Central memory CD8-positive, alpha-beta T cell (primary cell): ENCODE data around the gene RAB3D.
"Not testable (repeated sequence)": the region's sequence is repeated elsewhere in the genome, so short reads cannot be mapped to it uniquely, and the experiment has no call there.

Source experiments
- ATAC-seq: fragments of 150-1000 bp; cut with Tn5 transposase; replicated peaks from 2 replicates; pipeline ENCODE4 v1.10.0; 2022; ENCODE audit warnings: mild to moderate bottlenecking, moderate FRiP score, moderate number of reproducible peaks; ENCODE audit not compliant: poor library complexity, severe bottlenecking; ENCODE audit errors: extremely low read depth
- DNase-seq, 2 donors: peaks; one replicate each; pipeline ENCODE4 v3.0.0; 2021; ENCODE audit warnings: low spot score in 2 of 2
- H3K27ac Mint-ChIP-seq: one replicate; pipeline ENCODE4 v1.8.0; 2022; ENCODE audit warnings: low read depth, mild to moderate bottlenecking, moderate library complexity, mixed read lengths
- H3K27me3 Mint-ChIP-seq: one replicate; pipeline ENCODE4 v1.8.0; 2022; ENCODE audit warnings: mixed read lengths
- H3K36me3 Mint-ChIP-seq: one replicate; pipeline ENCODE4 v1.8.0; 2022; ENCODE audit warnings: mild to moderate bottlenecking, moderate library complexity, mixed read lengths; ENCODE audit not compliant: insufficient read depth
- H3K4me1 Mint-ChIP-seq: one replicate; pipeline ENCODE4 v1.8.0; 2022; ENCODE audit warnings: mixed read lengths
- H3K4me3 Mint-ChIP-seq: one replicate; pipeline ENCODE4 v1.8.0; 2022; ENCODE audit warnings: mild to moderate bottlenecking, moderate library complexity, mixed read lengths
- H3K9me3 Mint-ChIP-seq: one replicate; pipeline ENCODE4 v1.8.0; 2022; ENCODE audit warnings: mixed read lengths

The RAB3D gene

GRCh38 chr19:11345122-11345803 lies 5.8 kb upstream of the RAB3D start:
- peaks cover 12% of the 10 kb centered on the region for H3K36me3 Mint-ChIP-seq
- DNase-seq: no peak
- no peak for ATAC-seq
- peak overlapping the region; percentile 93 for H3K4me3 Mint-ChIP-seq
- H3K27ac Mint-ChIP-seq: peak overlapping the region; percentile 95
- peaks cover 34% of the 10 kb centered on the region for H3K4me1 Mint-ChIP-seq
- H3K9me3 Mint-ChIP-seq: no peaks in the 10 kb centered on the region
- no peaks in the 10 kb centered on the region for H3K27me3 Mint-ChIP-seq

DNA sequence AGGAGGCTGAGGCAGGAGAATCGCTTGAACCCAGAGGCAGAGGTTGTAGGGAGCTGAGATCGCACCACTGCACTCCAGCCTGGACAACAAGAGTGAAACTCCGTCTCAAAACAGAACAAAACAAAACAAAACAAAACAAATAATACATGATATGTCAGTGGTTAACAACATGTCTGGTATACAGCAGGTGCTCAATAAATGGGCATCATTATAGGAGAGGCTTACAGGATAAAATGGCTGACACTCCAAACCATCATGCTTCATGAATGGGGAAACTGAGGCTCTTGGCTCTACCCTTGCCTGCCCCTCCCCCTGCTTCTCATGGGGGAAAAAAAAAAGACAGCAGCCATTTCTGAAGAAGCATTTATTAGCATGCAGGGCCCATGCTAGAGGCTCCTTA lies 3.0 kb upstream of the RAB3D start:
- Mint-ChIP-seq H3K27ac (no peak overlapping the region), H3K36me3 (peaks cover 12% of the 10 kb centered on the region), H3K27me3 (no peaks in the 10 kb centered on the region), H3K4me1 (peaks cover 40% of the 10 kb centered on the region), H3K9me3 (no peaks in the 10 kb centered on the region), H3K4me3 (no peak overlapping the region)
- DNase-seq (no peak), ATAC-seq (no peak)

- not testable (repeated sequence) for ATAC-seq, H3K27me3 Mint-ChIP-seq, H3K27ac Mint-ChIP-seq, H3K36me3 Mint-ChIP-seq, DNase-seq, H3K9me3 Mint-ChIP-seq
- Mint-ChIP-seq H3K4me1 (peaks cover 19% of the 10 kb centered on the region), H3K4me3 (peak overlapping the region; percentile 66)
Observed at GRCh38 chr19:11340099-11340467, 626 bp upstream of the RAB3D start.

DNA sequence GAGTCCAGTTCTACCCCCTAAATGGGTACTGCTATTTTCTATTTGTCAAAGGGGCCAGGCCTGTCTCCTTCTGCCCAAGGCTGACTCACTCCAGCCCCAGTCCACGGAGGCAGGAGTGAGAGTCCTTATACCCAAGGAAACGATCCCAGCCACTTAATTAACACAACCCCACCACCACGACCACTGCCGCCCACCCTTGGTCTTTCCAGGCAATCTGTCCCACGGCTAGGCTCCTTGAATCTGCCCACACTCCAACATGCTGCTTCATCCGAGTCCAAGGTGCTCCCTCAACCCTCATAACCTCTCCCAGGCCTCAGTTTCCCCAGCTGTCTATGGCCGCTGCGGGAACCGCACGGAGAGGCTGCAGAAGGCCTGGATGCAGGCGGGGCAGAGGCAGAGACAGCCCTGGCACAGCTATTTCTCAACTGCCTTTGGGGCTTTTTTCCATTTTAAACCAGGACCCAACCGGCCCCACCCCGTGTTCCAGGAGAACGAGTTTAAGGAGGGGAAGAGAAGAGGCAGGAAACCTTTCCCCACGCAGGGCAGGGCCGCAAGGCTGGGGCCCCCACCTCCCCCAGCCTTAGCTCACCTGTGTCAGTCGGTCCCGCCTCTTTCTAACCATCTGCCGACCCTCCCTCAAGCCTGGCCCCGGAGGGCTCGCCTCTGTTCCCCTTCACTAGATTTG lies 746 bp downstream of the RAB3D start:
- Mint-ChIP-seq H3K27ac (peak overlapping the region; percentile 73), H3K9me3 (no peaks in the 10 kb centered on the region), H3K4me3 (peak overlapping the region; percentile 66), H3K27me3 (no peaks in the 10 kb centered on the region), H3K36me3 (peaks cover 12% of the 10 kb centered on the region), H3K4me1 (peaks cover 13% of the 10 kb centered on the region)
- no peak for DNase-seq
- ATAC-seq: peak; percentile 8

GRCh38 chr19:11338121-11338520 lies 1.3 kb downstream of the RAB3D start:
- Mint-ChIP-seq H3K4me3 (peak overlapping the region; percentile 66), H3K9me3 (no peaks in the 10 kb centered on the region), H3K4me1 (peaks cover 13% of the 10 kb centered on the region), H3K27ac (no peak overlapping the region), H3K36me3 (peaks cover 13% of the 10 kb centered on the region), H3K27me3 (no peaks in the 10 kb centered on the region)
- no peak for DNase-seq
- no peak for ATAC-seq

- Mint-ChIP-seq H3K9me3 (no peaks in the 10 kb centered on the region), H3K27me3 (no peaks in the 10 kb centered on the region), H3K36me3 (peaks cover 13% of the 10 kb centered on the region), H3K27ac (no peak overlapping the region), H3K4me3 (no peak overlapping the region), H3K4me1 (peaks cover 13% of the 10 kb centered on the region)
- ATAC-seq (no peak), DNase-seq (no peak)
Observed at GRCh38 chr19:11337080-11337479, 2.4 kb downstream of the RAB3D start.

GRCh38 chr19:11335449-11336146 lies 3.9 kb downstream of the RAB3D start:
- Mint-ChIP-seq H3K4me3 (no peak overlapping the region), H3K27ac (peak overlapping the region; percentile 25)

DNA sequence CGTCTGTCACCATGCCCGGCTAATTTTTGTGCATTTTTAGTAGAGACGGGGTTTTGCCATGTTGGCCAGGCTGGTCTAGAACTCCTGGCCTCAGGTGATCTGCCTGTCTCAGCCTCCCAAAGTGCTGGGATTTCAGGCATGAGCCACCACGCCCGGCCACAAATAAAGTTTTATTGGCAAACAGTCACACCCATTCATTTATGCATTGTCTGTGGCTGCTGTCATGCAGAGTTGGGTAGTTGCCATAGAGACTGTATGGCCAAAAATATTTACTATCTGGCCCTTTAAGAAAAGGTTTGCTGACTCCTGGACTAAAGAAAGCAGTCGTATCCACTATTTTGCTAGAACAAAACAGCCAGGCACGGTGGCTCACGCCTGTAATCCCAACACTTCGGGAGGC lies 5.6 kb downstream of the RAB3D start:
- H3K4me3 Mint-ChIP-seq, H3K9me3 Mint-ChIP-seq, DNase-seq, H3K27me3 Mint-ChIP-seq, H3K27ac Mint-ChIP-seq, H3K4me1 Mint-ChIP-seq, ATAC-seq: not testable (repeated sequence)
- H3K36me3 Mint-ChIP-seq: peaks cover 13% of the 10 kb centered on the region

More at GRCh38 chr19:11335449-11336146, 3.9 kb downstream of the RAB3D start:
- no peak for ATAC-seq
- no peak for DNase-seq
- Mint-ChIP-seq H3K9me3 (no peaks in the 10 kb centered on the region), H3K36me3 (peaks cover 13% of the 10 kb centered on the region), H3K27me3 (no peaks in the 10 kb centered on the region), H3K4me1 (peaks cover 13% of the 10 kb centered on the region)

GRCh38 chr19:11332822-11333221 lies 6.6 kb downstream of the RAB3D start:
- no peaks in the 10 kb centered on the region for H3K9me3 Mint-ChIP-seq
- no peaks in the 10 kb centered on the region for H3K4me1 Mint-ChIP-seq
- H3K27ac Mint-ChIP-seq: no peak overlapping the region
- no peak overlapping the region for H3K4me3 Mint-ChIP-seq
- no peak for DNase-seq
- ATAC-seq: no peak
- peaks cover 13% of the 10 kb centered on the region for H3K36me3 Mint-ChIP-seq
- no peaks in the 10 kb centered on the region for H3K27me3 Mint-ChIP-seq

DNA sequence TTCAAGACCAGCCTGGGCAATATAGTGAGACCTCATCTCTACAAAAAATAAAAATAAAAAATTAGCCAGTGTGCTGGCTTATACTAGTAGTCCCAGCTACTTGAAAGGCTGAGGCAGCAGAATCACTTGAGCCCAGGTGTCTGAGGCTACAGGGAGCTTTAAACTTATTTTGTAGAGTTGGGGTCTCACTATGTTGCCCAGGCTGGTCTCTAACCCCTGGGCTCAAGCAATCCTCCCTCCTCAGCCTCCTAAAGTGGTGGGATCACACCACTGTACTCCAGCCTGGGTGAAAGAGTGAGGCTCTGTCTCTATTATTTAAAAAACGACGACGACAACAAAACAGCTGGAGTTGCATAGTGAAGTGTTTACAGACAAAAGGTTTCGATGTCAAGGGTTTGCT lies 8.0 kb downstream of the RAB3D start:
- no peaks in the 10 kb centered on the region for H3K9me3 Mint-ChIP-seq
- no peaks in the 10 kb centered on the region for H3K4me1 Mint-ChIP-seq
- DNase-seq: no peak
- peaks cover 13% of the 10 kb centered on the region for H3K36me3 Mint-ChIP-seq
- H3K27me3 Mint-ChIP-seq: no peaks in the 10 kb centered on the region
- no peak overlapping the region for H3K27ac Mint-ChIP-seq
- no peak for ATAC-seq
- H3K4me3 Mint-ChIP-seq: no peak overlapping the region

DNA sequence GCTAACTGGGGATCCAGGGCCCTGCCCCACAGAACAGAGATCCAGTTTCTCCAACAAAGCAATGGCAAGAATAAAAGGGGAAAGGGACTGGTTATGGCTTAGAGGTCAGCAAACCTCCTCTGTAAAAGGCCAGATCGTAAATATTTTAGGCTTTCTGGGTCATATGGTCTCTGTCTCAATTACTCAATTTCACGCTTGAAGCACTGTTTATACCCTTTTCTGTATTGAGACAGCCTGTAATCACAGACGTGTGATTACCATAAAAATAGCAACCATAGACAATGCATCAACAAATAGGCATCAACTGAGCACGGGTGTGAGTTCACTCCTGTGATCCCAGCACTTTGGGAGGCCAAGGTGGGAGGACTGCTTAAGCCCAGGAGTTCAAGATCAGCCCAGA lies 9.3 kb downstream of the RAB3D start:
- Mint-ChIP-seq H3K9me3 (no peaks in the 10 kb centered on the region), H3K4me3 (no peak overlapping the region), H3K27ac (no peak overlapping the region), H3K36me3 (peaks cover 7% of the 10 kb centered on the region), H3K4me1 (no peaks in the 10 kb centered on the region), H3K27me3 (no peaks in the 10 kb centered on the region)
- DNase-seq (no peak), ATAC-seq (no peak)

GRCh38 chr19:11325544-11325943 lies 13.9 kb downstream of the RAB3D start:
- no peak overlapping the region for H3K4me3 Mint-ChIP-seq
- H3K9me3 Mint-ChIP-seq: no peaks in the 10 kb centered on the region
- no peaks in the 10 kb centered on the region for H3K27me3 Mint-ChIP-seq
- H3K27ac Mint-ChIP-seq: no peak overlapping the region
- H3K4me1 Mint-ChIP-seq: peaks cover 11% of the 10 kb centered on the region
- H3K36me3 Mint-ChIP-seq: no peaks in the 10 kb centered on the region
- ATAC-seq (no peak), DNase-seq (no peak)
